ENCODE results near the gene FMOD.

Gene FMOD

DNA sequence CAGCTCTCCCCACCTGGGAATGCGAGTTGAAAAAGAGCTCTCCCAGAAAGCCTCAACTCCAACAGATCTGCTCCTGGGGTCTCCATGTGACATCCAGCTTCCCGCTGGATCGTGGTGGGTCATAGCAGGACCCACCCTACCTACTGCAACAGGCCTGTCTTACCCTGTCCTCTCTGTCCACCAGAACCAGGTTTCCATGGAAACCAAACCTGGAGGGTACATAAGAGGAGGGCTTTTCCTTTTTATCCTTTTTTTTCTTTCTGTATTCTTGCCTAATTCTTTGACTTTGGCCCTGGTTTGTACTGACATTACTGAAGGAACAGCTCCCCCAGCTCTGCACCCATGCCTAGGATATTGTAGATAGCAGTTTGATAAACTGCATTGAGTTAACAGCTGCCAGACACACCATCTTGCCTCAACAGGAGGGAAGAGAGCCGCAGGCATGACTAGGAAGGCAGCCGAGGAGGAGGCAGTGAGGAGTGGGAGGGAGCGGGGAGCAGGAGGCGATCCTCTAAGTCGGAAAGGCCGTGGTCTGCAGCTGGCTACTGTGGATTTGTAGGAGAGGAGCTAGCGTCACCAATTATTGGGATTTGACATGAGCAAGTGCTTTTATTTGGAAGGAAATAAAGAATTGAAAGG lies 9.7 kb upstream of the FMOD start:
- DNase-seq, result no peak

DNA sequence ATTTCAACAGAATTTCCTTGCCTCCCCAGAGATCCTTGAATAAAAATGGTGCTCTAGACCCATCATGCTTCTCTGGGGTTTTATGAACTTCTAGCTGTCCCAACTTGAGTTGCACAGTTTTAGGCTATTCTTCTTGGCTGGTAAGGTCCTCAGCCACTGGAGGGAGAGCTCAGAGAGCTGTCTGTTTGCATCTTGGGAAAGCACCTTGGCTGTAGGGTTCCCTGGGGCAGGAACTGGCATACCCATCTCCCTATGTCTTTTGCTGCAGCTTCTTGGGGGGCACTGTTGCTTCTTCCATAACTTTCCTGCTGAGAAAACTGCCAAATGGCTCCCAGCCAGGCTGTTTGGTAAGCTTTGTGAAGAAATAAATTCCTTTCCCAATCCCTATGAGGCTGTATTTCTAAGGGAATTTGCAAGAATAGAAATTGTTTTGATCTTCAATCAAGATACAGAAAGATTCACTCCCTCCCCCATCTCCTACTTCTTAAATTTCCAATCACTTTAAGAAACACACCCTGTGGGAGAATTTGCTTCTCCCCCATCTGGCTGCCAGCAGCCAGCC lies 8.2 kb upstream of the FMOD start:
- no peak for DNase-seq

DNA sequence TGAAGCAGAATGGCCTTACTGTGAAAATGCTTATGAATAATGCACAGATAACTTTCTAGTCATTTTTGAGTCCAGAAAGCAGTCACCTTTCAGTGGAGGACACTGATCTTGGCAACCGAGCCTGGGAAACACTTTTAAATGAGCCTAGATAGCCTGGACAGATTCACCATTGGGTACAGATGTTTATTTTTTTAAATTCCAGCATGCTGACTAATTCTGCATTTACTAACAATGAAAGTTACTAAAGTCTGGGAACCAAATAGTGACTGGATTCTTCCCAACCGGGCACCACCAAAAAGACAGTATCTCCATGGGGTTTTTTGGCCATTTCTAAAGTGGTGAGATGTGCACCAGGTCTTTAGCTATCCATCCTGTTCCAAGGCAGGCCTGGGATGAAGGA lies 3.3 kb upstream of the FMOD start:
- no peak for DNase-seq

DNA sequence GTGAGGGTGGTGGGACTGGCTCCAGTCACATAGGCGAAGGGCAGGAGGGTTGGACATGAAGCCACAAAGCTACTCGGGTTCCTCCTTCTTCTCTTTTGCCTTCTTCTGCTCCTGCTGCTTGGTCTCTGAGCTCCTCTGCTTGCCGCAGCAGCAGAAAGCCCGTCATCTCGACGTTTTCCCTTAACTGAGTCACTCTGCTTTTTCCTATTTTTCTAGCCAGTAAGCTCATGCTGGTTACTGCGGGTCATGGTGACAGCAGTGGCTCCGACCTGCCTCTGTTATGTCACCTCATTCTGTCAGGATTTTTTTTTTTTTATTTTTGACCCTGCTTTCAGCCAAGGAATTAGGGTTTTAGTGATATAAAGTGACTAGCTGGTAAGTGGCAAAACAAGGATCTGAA lies 2.6 kb upstream of the FMOD start:
- no peak for DNase-seq

DNA sequence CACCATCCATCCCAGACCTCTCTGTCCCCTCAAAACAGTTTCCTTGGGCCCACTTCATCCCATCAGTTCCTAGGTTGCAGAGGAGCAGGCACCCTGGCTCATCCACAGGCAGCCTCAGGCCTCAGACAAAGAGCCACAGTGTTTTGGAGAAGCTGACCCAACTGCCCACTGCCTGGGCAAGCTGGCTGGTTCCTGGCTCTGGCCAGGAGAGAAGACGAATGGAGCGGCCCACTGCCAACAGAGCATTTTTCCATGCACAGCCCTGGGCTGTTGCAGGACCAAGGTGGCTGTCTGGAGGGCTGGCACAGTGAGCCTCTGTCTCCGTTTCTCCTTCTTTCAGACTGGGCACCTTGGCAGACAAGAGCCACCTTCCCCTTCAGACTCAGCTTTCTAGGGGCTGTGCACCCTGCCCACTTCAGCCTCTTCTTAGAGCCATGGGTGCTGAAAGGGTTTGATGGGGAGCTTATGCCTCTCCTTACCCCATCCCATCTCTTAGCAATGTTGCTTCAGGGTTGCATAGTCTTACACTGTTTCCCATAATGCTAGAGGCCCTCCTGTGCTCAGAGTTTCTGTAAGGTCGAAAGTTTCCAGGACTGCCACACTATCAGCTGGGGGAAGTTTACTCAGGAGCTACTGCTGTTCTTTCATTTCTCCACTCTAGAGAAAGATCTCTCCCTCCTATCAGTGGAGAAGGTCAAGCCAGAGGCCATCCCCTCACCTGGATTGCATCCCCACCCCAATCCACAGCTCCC lies 973 bp downstream of the FMOD start:
- DNase-seq, result no peak

DNA sequence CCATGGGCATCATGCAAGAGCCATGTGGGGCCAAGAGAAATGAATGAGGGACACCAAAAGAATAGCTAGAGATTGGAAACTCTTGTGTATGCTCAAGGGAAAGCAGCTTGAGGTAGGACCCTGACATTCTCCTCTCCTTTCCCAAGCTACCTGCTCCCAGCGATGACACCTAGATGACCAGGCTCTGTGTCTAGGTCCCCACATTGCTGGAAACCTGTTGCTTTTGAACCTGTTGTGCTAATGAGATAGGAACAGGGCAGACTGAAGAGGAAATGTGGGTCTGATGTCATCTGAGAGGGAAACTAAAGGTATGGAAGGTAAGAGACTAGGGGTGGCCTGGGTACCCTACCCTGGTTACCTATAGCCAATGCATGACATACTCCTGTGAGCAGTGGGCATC lies 1.8 kb downstream of the FMOD start:
- DNase-seq, result no peak

DNA sequence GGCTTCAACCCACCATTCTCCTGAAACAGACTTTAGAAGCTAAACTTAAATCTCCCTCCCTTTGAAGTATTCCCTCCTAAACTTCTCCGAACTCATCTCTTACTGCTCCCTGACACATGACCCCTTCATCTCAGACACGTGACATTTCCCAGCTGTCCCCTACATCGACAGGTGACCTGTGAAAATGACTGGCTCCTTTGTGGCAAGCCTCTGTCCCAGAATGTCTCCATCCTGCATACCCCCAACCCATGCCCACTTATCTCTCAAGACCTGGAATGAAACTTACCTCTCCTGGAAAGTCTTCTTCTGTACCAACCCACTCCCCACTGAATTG lies 4.2 kb downstream of the FMOD start:
- DNase-seq, result no peak

DNA sequence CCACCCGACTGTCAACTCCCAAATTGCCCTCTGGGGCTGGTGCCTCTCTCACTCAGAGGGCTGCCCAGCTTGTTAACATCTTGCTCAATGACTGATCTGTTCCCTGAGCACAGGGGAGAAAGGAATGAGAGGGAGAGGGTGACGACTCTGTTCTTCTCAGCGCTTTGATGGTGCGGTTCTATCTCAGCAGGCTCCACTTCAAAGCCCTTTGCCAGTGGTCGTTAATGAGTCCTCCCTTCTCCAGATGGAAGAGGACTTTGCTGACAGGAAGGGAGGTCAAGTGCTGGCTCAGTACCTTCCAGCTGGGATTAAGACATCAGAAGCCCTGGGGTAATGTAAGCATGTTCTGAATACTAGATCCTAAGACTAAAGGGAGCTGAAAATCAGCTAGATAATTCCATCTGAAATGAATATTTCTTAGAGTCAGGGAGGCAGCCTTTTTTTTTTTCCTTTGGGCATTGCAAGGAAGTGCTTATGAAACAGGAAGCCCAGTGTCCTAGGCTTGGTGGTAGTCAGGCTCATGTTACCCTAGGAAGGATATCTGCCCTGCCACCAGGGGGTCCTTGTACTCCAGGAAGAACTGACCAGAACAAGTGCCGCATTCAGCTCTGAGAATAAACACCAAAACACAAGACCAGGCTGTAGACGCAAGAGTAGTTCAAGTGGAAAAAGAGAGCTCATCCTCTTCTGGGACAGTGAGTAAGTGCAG lies 4.7 kb downstream of the FMOD start:
- no peak for DNase-seq

DNA sequence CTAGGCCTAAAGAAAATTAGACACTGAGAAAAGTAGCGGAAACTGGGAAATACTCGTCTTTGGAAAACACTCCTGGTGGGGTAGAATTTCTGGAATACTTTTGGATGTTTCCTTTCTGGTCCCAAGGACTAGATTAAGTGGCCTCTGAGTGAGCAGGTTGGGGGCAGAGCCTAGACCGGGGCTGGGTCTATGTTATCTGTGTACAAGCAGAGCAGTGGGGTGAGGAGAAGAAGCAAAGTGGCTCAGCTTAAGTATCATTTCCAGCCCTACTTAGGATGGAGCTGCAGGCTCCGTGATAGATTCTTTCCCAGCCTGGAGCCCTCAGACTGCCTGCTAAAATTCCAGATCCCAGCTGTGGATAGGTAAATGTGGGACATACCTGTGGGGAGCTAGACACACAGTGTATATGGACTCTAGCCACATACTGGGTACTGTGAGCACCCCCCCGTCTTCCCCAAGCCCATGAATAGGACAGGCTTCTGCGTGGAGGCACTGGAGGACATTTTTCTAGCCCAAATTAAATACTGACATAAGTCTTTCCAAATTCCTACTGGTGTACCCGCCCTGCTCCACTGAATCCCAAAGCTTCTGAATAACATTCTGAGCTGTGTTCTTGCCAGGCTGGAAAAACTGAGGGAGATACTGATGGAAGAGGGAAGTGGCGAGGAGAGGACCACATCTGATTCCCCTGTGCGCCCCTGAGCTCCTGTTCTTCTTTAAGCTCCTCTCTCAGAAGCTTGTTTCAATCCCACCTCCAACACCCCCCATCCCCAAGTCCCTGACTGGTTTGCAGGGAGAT lies 6.8 kb downstream of the FMOD start:
- no peak for DNase-seq

DNA sequence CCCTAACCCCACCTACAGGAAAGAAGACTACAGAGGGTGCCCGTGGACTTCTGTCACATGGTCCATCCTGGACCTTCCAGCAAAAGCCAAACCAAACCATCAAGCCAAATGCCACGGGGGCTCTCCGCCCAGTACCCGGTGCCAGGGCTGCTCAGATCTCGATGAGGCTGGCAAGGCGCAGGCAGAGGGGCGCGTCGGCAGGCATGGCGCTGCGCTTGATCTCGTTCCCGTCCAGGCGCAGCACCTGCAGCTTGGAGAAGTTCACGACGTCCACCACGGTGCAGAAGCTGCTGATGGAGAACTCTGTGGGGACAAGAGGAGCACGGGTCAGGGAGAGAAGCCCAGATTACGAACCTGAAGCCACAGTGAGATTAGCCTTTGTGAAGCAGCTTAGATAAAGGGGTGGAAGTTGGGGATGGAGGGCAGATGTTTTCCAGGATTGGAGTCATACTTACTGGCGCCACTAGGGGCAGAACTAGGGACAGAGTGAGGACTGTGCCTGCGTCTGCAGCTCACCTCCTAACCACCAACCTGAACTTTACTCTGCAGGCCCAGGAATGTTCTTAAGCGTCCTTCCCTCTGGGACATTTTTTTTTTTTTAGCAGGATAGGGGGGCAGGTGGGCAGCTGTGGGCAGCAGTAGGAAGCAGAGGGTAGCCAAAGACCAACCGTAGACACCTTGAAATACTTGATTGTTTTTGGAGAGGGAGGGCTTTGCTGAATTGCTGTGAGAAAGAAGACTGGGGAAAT lies 8.6 kb downstream of the FMOD start:
- DNase-seq, result peak; percentile 80

DNA sequence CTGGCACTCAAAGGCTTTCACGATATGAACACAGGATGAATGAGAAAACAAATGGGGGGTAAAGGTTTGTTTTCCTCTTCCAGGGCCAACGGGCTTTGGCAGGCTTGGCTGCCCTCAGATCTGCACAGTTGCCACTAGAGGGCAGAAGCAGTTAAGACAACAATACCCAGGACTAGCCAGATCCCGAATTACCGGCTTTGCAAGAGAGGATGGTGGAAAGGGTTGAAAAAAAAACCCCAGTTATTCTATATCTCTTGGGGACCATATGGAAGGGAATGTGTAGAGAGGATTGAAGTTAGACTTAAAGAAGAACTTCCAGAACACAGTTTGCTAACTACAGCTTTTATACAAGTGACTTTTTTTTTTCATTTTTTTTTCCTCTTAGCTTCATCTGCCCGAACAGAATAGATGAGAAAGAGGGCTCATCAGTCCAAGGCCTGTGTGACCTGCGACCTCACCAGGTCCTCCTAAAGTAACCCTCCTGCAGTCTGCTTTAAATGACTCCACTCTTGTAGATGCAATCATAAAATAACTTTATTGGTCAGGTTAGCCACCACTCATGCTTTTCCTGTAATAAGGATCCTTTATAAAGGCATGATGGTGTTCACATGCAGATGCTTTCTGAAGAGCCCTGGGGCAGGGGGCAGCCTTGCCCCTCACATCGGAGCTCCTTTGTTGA lies 10.7 kb downstream of the FMOD start:
- DNase-seq, result peak; percentile 80

DNA sequence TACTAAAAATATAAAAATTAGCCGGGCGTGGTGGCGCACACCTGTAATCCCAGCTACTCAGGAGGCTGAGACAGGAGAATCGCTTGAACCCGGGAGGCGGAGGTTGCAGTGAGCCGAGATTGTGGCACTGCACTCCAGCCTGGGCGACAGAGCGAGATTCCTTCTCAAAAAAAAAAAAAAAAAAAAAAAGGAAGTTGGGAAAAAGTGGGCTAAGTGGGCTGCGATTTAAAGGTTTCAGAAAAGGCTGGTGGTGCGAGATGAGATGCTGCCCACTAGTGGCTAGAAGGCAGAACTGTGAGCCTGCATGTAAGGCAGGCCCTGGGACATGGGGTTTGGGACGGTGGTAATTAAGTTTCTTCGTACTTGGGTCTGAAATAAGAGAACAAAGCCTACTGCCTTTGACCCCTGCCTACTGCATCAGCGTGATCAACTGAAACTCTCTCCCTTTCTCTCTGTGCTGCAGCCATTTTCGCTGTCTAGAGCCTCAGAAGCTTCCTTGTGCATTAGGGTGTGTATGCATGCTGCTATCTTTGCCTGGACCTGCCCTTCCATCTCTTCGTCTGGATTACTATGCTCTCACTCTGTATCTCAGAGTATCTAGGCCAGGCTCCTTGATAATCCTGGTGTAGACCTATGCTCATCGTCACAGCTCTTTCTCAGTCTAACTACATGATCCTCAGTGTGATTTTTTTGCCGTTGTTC lies 12.4 kb downstream of the FMOD start:
- DNase-seq, result peak; percentile 86

DNA sequence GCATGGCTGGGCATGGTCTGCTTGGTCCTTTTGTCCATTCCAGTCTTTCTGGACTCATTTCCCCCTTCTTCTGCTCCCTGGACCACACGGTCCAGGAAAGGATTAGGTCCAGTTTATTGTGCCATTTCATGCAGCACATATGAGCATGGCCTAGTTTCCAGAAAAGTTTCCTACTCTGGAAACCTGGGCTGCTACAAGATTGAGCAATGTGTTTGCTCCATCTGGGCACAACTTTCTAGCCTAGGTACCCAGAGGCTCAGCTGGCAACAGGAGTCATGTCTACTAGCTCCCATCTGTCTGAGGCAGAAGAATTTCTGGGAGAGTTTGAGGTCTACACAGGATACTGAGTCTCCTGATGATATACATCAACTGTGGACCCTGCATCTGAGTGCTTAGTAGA lies 14.8 kb downstream of the FMOD start:
- DNase-seq, result no peak

DNA sequence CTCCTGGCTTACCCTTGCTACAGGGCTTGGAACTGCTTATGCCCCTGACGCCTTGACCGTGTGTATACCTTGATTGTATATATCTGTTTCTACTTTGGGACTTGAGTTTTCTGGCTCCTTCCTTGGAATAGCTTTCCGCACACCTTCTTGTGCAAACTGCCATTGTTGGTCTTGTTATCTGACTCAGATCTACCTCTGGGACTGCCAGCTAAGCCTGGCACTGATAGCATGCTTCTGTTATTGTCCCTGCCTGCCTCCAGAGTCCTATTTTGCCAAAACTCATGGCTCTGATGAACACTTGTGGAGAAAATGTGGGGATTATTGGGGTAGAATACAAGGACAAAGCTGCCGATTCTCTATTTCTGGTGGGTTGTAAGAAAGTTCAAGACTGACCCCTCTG lies 15.4 kb downstream of the FMOD start:
- DNase-seq, result no peak

DNA sequence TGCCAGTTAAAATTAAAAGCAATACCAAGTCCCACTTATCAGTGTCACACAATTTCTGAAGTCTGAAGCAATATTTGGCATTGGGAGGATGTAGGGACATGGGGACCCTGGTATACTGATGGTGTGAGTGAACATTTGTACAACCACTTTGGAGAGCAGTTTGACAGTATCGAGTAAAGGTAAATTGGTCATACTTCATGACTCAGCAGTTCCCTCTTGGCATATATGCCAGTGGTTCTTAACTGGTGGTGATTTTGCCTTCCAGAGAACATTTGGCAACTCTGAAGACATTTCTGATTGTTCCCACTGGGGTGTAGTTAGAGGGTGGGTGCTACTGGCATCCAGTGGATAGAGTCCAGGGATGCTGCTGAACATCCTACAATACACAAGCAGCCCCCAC lies 19.7 kb downstream of the FMOD start:
- DNase-seq, result no peak

DNA sequence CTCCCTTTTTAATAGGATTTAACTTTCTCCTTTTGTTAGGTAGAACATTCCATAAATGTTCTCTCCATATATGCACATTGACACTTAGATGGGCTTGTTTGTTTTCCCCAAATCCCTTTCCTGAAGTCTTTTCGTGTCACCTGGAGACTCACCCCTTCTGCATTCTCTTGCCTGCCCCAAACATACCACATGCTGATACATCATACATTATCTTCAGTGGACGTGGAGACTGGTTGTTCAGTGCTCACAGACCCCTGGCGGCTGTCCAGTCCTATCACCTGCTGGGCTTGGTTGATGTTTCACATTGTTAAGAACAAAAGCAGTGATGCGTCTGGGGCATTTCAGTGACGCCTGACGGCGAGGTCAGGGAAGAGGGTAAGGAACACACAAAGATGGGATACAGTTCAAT lies 22.2 kb downstream of the FMOD start:
- no peak for DNase-seq

DNA sequence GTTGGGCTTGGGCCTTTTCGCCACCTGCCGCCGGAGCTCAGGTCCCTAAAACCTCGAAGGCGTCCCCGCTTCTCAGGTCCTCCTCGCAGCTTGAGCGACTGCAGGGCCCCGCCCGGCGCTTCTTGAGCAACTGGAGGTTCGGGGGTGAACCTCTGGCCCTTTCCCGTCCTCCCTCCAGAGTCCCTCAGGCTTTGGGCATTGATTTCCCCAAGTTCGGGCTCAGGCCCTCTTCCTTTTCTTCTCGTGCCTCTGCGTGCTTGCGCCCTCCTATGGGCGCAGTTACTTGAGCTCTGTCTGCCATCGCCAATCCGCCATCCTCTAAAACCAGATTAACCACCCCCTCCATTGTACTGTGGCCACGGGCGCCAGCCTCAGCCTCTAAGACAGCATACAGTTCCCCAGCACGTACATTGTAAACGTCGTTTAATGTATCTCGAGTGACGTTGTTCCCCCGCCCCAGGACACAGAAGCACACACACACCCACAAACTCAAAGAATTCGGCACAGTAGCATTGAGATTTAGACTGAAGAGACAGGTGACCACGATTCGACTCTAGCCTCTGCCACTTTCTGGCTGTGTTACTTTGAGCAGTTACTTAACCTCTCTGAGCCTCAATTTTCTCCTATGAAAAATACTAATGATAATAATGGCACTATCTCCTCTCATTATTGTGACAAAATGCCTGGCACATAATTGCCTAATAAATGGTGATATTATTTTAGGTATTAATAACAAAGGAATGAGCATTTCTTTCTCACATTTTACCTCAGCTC lies 23.1 kb downstream of the FMOD start:
- peak; percentile 87 for DNase-seq

DNA sequence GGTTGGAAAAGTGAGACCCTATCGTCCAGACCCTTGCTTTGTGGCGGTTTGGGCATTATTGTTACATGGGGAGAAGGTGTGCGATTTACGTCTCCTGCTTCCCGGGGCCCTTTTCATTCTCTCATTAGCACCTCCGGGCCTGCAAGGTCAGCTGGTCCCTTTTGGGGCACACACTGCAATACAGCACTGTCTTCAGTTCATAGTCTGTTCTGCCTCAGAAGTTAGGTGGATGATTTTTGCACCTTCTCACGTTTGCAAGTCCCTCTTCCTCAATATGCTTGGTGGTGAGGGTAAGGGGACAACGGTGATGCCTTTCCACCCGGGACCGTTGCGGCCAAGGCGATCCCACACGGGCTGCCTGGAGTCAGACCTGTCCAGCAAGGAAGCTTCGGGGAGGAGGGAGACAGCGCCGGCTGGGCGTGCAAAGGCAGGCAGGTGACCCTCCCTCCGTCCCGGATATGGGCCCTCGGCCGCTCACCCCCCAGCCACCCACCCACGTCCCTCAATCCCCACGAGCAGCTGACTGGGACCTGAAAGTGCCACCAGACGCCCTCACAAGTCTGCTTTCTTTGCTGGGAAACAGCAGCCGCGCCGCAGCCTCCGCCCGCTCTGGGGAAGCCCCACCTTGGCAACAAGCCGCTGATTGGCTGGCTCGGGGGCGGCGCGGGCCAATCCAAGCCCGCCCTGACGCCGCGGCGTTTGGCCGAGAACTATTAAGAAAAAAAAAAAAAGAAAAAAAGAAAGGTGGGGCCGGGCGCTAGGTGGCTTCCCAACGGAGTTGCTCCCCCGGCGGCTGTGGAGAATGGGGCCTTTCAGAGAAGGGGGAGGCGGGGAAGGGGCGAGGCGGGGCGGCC lies 23.9 kb downstream of the FMOD start:
- peak; percentile 98 for DNase-seq

DNA sequence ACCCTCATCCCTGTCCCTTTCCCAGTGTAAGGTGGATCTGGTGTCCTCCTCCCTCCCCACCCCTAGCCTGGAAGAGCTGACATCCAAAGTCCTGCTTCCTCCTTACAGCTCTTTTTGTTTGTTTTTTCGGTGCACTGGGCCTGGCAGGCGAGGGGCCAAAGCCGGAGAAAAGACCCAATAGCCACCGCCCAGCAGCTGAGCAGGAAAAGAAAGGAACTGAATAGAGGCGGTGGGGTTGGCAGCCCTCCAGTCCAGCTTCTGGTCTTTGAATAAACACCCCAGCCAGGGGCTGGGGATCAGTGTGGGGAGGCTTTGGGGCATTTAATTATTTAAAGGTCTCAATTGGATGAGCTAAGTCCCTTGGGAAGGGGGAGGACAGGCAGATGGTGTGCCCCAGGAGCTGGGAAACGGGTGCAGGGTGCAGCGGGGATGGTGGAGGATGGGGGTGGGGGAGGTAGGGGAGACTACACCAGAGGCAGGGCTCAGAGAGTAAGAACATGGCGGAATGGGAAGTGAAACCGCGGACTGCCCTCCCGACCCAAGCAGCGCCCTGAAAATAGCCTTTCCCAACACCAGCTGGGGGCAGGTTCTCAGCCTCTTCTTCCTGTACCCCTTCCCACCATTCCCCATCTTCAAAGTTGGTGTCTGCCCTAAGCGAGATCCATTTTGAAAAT lies 25.4 kb downstream of the FMOD start:
- no peak for DNase-seq

Measured in activated effector memory CD4-positive, alpha-beta T cell treated with anti-CD3 and anti-CD28 coated beads, Interleukin-2, amount 50 U/mL, for 16 hours (primary cell).